ENCODE measurements around the gene COA8.

Gene COA8

GRCh38 chr14:103625356-103626095 lies 62.8 kb downstream of the COA8 start:
- no peak for DNase-seq

GRCh38 chr14:103626146-103626850 lies 63.5 kb downstream of the COA8 start:
- no peak for DNase-seq

- no peak for DNase-seq
These were observed 64.6 kb downstream of the COA8 start for GRCh38 chr14:103627073-103628025.

- no peak for DNase-seq
These were observed 65.5 kb downstream of the COA8 start for GRCh38 chr14:103628221-103628683.

GRCh38 chr14:103628684-103629502 lies 66.1 kb downstream of the COA8 start, which contains the start of gene KLC1:
Gene KLC1 (plus strand): TSS chr14:103629211. CDS start chr14:103654565, 25,354 bp downstream.
- peak; percentile 51 to 77 for DNase-seq

GRCh38 chr14:103629503-103630121 lies 66.9 kb downstream of the COA8 start:
- DNase-seq: no peak

GRCh38 chr14:103630364-103631108 lies 67.8 kb downstream of the COA8 start:
- no peak for DNase-seq

- DNase-seq: no peak
These were observed 70.6 kb downstream of the COA8 start for GRCh38 chr14:103633391-103633790.

GRCh38 chr14:103634156-103634555 lies 71.4 kb downstream of the COA8 start:
- DNase-seq: no peak

- no peak for DNase-seq
These were observed 75.8 kb downstream of the COA8 start for GRCh38 chr14:103638594-103638993.
